ENCODE measurements around the gene LRRK1.

Gene LRRK1

GRCh38 chr15:101115786-101116680, 196.9 kb downstream of the LRRK1 start:
- no peak overlapping the region for H3K4me3 ChIP-seq (ENCODE audit: low read length)
- H3K36me3 ChIP-seq (ENCODE audit: control insufficient read depth, insufficient read depth, low read length): no peaks in the 10 kb centered on the region
- H3K27me3 ChIP-seq (ENCODE audit: control insufficient read depth, insufficient read depth, low read length): no peaks in the 10 kb centered on the region
- no peak overlapping the region for H3K9ac ChIP-seq (ENCODE audit: low read length)
- no peaks in the 10 kb centered on the region for H3K9me3 ChIP-seq (ENCODE audit: control insufficient read depth, low read length)
- no peaks in the 10 kb centered on the region for H3K4me1 ChIP-seq (ENCODE audit: control insufficient read depth, insufficient read depth, low read length)

- Histone ChIP-seq H3K9me3 (ENCODE audit: control insufficient read depth, low read length) (no peaks in the 10 kb centered on the region), H3K9ac (ENCODE audit: low read length) (no peak overlapping the region), H3K4me3 (ENCODE audit: low read length) (no peak overlapping the region), H3K36me3 (ENCODE audit: control insufficient read depth, insufficient read depth, low read length) (no peaks in the 10 kb centered on the region), H3K27me3 (ENCODE audit: control insufficient read depth, insufficient read depth, low read length) (no peaks in the 10 kb centered on the region), H3K4me1 (ENCODE audit: control insufficient read depth, insufficient read depth, low read length) (peaks cover 5% of the 10 kb centered on the region)
Observed at GRCh38 chr15:101116681-101116976, 197.5 kb downstream of the LRRK1 start.

GRCh38 chr15:101118116-101118515, 199.0 kb downstream of the LRRK1 start:
- H3K9ac ChIP-seq (ENCODE audit: low read length): no peak overlapping the region
- H3K9me3 ChIP-seq (ENCODE audit: control insufficient read depth, low read length): no peaks in the 10 kb centered on the region
- H3K36me3 ChIP-seq (ENCODE audit: control insufficient read depth, insufficient read depth, low read length): no peaks in the 10 kb centered on the region
- peaks cover 12% of the 10 kb centered on the region for H3K4me1 ChIP-seq (ENCODE audit: control insufficient read depth, insufficient read depth, low read length)
- H3K27me3 ChIP-seq (ENCODE audit: control insufficient read depth, insufficient read depth, low read length): no peaks in the 10 kb centered on the region
- H3K4me3 ChIP-seq (ENCODE audit: low read length): no peak overlapping the region

- no peak overlapping the region for H3K4me3 ChIP-seq (ENCODE audit: low read length)
- H3K4me1 ChIP-seq (ENCODE audit: control insufficient read depth, insufficient read depth, low read length): peaks cover 12% of the 10 kb centered on the region
- H3K27me3 ChIP-seq (ENCODE audit: control insufficient read depth, insufficient read depth, low read length): no peaks in the 10 kb centered on the region
- no peaks in the 10 kb centered on the region for H3K9me3 ChIP-seq (ENCODE audit: control insufficient read depth, low read length)
- no peak overlapping the region for H3K9ac ChIP-seq (ENCODE audit: low read length)
- no peaks in the 10 kb centered on the region for H3K36me3 ChIP-seq (ENCODE audit: control insufficient read depth, insufficient read depth, low read length)
Observed at GRCh38 chr15:101118615-101119014, 199.5 kb downstream of the LRRK1 start.

GRCh38 chr15:101119181-101119580, 200.0 kb downstream of the LRRK1 start:
- H3K36me3 ChIP-seq (ENCODE audit: control insufficient read depth, insufficient read depth, low read length): no peaks in the 10 kb centered on the region
- H3K4me1 ChIP-seq (ENCODE audit: control insufficient read depth, insufficient read depth, low read length): peaks cover 12% of the 10 kb centered on the region
- no peak overlapping the region for H3K9ac ChIP-seq (ENCODE audit: low read length)
- no peak overlapping the region for H3K4me3 ChIP-seq (ENCODE audit: low read length)
- no peaks in the 10 kb centered on the region for H3K9me3 ChIP-seq (ENCODE audit: control insufficient read depth, low read length)
- no peaks in the 10 kb centered on the region for H3K27me3 ChIP-seq (ENCODE audit: control insufficient read depth, insufficient read depth, low read length)
